SHP77 (cell line): ENCODE measurements around the gene LHPP.

Experiments
- DNase-seq, 2 experiments: peaks; one replicate each; lab custom pipeline; 2025; lab: John Stamatoyannopoulos, UW

The LHPP gene

GRCh38 chr10:124625831-124626238, 164.2 kb downstream of the LHPP start:
- no peak for DNase-seq

- no peak for DNase-seq
Measured at GRCh38 chr10:124626759-124627380, 165.2 kb downstream of the LHPP start.

GRCh38 chr10:124627866-124628675, 166.4 kb downstream of the LHPP start:
- no peak for DNase-seq

- DNase-seq = no peak
Measured at GRCh38 chr10:124628676-124629021, 167.0 kb downstream of the LHPP start.

- no peak for DNase-seq
Measured at GRCh38 chr10:124629415-124629814, 167.8 kb downstream of the LHPP start.

- DNase-seq = no peak
Measured at GRCh38 chr10:124629842-124630241, 168.2 kb downstream of the LHPP start.

- DNase-seq = no peak
Measured at GRCh38 chr10:124630551-124630950, 168.9 kb downstream of the LHPP start.

GRCh38 chr10:124632064-124632531, 170.5 kb downstream of the LHPP start:
- DNase-seq = peak; percentile 26 to 52

GRCh38 chr10:124632566-124632965, 170.9 kb downstream of the LHPP start:
- DNase-seq = no peak

GRCh38 chr10:124636271-124636995, 174.8 kb downstream of the LHPP start:
- no peak for DNase-seq

DNA sequence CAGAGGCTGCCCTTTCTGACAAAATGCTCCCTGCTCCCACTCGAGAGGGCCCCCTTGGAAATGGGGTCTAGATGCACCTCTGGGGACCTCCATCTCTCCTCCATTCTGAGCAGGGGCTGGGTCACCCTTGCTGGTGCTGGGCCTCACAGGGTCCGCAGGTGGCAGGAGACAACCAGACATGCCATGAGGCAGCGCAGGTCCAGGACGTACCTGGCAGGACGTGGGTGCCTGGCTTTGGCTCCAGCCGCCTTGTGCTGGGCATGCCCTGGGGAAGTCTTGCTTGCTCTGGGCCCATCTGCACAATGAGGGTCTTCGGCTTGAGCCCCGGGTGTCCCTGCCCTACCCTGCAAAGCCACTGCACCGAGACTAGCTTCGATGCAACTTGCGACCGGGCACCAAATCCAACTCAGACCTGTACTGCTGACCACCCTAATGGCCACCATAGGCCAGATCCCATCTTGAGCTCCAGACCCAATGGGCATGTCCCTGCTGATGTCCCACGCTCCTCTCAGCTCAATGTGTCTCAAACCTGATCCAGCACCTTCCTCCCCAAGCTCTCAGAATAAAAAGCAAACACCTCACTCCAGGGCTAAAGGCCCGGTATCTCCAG, 175.6 kb downstream of the LHPP start:
- no peak for DNase-seq

DNA sequence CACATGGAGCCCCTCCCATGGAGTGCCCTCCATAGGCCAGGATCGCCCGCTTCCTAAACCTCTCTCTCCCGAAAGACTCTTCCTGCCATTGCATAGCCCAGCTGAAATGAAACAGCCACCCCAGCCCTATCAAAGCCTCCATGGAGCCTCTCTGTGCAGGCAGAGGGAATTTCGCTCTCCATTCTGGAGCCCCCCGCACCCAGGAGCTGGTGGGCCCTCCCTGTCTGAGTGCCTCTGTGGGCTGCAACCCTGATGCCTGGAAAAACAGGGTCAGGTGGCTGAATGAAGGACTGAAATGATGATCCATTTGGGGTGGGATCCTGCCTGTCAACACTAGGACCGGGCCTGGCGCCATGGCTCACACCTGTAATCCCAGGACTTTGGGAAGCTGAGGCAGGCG, 176.1 kb downstream of the LHPP start:
- no peak for DNase-seq

- DNase-seq = no peak
Measured at GRCh38 chr10:124639206-124639605, 177.6 kb downstream of the LHPP start.

- no peak for DNase-seq
Measured at GRCh38 chr10:124639646-124640045, 178.0 kb downstream of the LHPP start.

DNA sequence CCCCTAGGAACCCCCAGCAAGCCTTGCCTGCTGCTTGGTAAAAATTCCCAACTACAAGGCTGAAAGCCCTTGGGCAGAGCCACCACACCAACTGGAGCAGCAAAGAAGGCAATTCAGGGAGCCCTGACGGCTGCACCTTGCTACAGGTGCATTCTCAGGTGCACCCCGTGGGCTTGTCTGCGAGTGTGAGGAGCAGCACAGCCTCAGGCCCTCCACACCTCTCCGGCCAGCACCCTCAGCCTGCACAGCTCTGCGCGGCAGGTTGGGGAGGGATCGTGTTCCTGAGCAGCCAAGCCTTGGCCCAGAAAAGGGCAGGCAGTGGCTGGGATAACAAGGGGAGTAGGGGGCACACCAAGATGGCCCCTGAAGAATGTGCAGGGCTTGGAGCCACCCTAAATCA, 178.4 kb downstream of the LHPP start:
- no peak for DNase-seq

DNA sequence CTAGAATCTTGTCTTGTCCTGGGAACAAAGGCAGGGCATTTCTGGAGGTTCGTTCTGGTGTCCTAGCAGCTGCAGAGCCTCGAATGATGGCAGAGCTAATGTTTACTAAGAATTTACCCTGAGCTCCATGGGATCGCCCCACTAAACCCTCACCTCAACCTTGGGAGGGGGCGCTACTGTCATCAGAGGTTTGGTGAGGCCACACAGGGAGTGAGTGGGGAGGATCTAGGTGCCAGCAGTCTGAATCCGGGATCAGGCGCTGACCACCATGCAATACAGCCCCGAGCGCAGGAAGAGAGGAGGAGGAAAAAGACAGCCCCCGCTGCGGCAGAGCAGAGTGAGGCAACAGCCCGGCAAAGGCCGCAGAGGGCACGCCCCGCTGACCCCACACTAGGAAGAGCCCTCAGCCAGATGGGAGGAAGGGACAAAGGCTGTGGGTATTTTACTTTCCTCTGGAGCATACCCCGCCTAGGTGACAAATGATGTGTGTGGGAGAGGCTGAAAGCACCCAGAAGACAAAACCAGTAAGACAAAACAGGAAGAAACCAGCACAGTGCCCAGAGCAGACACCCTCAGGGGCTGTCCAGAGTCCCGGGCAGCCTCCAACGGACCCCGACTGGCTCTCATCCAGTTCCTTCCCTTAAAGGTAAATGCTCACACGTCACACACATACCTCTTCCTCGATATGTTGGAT, 179.1 kb downstream of the LHPP start:
- DNase-seq = no peak

DNA sequence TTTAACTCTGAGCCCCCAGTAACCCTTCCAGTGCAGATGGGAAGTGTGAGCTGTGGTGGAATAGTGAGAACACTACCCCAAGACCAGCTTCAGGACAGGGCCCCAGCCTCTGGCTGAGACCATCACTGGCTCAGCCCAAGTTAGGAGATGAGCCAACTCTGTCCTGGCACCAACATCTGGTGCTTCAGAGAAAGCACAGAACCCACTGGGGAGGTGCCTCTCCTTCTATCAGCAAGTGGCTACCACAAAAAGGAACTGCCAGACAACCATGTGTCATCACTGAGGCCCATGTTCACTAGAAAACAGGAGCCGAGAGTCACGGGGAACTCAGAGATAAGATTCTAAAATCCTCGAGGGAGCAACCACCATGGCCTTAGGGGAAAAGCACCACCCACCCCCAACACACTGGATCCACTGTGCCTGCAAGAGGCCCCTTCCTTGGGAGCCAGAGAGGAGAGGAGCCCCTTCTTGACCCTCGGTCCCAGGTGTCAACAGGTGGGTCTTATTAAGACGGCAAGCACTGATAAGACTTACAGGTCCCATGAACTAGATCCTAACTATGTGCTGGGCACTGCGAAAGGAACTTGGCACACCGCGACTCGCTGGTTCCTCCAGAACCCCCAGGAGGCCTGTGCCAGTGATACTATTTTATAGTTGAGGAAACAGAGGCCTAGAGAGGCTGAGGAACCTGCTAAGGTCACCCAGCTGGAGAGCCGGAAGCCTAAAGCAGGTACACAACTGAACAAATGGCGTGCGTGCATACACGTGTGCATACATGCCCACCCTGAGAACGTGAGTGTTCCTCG, 179.9 kb downstream of the LHPP start:
- no peak for DNase-seq

- DNase-seq = no peak
Measured at GRCh38 chr10:124642088-124642710, 180.6 kb downstream of the LHPP start.

GRCh38 chr10:124643330-124644009, 181.8 kb downstream of the LHPP start:
- DNase-seq = no peak

DNA sequence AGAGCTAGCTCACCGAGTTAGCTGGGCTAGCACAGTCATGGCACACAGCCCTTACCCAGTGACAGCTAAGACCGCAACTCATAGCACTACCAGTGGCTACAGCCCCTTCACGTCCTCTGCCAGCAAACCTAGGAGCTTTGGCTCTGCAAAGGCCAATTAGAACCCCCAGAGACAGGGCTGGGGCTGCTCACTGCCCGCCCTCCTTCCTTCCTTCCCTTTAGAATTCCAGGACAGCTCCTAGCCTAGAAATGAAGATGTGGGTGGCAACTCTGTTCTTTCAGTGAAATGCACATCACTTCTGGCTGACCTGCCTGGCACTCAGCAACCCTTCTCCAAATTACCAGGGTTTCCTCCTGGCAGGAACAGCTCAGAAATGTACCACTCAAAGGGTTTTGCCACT, 182.6 kb downstream of the LHPP start:
- no peak for DNase-seq
